NOMO-1 (cell line): Measurements from ENCODE around the gene TMEM178B.

Source experiments
- DNase-seq, 2 experiments: peaks; one replicate each; lab custom pipeline; 2025; ENCODE audit not compliant: unreplicated experiment in 2 of 2; lab: John Stamatoyannopoulos, UW

Gene TMEM178B

DNA sequence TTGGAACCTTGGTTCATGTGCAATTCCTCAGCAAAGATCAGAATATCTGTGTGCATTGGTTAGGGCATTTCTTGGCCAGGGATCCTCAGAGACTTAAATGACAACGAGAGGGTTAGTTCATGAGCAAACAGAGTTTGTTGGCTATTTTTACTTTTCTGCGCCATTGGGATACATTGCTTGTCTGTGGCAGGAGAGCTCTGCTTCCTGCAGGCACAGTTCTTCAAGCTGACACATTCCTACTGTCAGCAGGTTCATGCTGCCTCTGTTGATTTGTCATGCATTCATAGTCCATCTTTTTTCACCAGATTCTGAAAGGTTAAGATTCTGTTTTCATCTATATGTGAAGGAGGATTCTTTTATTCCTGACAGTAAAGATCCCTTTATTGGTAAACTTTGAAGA is 139.4 kb downstream of the TMEM178B start:
- no peak for DNase-seq

DNA sequence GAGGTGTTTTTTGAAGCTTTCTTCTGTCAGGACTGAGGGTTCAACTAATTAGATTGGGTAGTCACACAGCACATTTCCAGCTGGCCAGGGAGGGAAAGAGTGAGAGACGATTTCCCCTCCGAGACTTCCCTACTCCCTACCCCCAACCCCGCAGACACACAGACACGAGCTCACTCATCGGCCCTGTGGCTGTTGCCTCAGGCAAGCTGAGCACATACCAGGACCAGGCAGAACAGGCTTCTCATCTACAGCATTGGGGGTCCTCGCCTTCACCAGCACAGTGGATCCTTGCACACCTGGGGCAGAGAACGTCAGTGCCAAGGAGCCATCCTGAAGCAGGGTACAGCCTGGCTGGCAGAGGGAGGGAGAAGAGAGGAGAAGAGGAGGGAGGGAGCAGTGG is 144.1 kb downstream of the TMEM178B start:
- no peak for DNase-seq

DNA sequence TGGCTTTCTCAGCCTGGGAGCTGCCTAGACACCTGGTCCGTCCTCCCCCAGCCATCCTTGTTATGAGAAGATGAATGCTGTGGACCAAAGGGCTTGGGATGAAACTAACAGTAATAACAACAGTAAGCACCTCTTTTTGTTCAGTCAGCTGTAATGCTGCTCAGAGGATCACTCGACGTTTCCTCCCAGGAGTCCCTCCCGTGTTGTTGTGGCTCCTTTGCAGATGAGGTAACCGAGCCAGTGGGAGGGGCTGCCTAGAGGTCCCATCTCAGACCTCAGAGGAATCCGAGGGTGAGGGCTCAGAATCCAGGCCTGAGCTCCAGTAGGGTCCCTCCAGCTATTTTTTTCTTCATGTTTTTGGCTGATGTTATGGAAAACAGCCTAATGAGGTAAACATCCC is 145.1 kb downstream of the TMEM178B start:
- no peak for DNase-seq

DNA sequence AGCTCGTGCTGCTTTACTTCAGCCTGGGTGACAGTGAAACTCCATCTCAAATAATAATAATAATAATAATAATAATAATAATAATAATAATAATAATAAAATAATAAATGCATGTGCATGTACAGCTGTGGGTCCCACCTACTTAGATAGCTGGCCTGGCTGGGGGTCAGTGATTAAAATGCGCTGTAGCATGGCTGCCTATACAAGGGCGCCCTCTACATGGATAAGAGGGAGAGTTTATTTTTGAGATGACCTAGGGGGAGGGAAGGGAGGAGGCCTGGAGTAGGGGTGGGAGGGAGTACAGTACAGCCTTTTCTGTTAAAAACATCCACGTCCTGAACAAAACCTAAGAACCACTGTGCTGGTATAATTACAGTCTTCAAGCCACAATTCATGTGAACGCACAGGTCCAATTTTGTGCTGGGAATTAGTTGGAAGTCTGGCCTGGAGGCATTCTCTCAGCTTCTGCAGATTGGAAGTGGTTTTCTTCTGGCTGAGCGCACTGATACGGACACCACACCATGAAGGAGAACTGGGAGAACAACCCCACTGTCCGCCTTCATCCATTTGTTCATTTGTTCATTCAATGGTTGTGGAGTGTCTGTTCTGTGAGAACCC is 146.5 kb downstream of the TMEM178B start:
- no peak for DNase-seq

DNA sequence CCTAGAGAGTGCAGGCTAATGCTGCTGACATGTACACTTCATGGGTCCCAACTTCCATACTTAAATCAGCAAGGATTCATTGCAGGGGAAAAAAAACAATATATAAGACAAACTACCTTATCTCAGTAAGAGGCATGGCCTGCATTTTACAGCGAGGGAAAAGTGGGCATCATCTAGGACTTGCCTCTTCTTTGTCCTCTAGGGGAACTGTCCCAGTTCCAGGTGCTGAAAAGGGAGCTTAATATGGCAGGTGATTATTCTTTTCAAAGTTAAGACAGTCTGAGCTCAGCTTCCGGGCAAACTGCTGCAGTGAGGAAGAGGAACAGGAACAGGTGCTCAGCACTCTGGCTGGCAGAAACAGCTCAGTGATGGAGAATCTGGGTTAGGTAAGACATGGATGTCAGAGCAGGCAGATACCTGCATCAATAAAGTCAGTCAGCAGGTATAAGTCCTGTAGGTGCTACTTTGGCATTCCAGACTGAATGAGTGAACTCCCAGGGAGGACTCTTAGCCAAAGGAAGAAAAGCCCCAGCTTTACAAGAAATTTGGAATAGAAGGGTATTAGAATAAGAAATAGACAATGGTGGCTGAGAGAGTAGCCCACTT is 147.2 kb downstream of the TMEM178B start:
- no peak for DNase-seq

DNA sequence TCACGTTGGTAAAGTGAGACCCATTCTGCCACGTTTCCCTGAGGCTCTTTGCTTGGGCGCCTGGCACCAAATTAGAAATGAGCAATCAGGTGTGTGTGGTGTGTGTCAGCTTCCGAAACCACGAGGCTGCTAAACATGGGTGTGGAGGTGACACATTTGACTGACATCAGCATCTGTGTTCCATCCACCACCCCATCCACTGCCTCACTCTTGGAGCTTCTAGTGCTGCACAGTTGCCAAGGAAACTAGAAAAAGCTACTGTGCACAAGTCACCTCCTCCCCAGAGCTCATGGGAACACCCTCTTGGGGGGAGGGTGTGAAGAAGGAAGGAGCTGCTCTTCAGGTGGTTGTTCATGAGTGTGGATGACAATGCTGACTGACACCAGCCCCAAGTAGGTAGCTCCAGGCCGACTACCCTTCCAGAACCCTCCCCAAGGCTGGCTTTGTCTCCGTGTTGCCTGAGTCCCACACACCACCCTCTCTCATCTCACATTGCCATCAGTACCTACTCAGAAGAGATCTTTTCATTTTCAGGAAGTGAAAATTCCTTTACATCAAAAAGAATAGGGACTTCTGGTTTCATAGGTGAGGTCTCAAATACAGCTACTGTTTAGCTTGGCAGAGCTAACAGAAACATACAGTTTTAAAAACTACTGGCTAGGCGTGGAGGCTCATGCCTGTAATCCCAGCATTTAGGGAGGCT is 152.2 kb downstream of the TMEM178B start:
- no peak for DNase-seq

DNA sequence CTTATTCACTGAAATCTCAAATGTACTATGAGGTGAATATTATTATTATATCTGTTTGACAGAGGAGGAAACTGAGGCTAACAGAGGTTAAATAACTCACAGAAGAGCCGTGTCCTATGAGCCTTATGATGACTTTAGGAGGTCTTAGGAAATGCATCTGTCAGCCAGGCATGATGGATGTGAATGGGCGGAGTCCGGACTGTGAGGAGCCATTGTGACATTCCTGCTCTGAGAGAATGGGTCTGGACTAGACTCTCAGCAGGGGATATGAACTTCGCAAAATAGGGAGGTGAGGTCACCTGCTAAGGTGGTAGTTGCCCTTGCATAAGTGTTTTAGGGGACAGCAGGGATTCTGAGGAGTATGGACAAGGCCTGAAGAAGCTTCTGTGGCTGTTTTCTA is 153.6 kb downstream of the TMEM178B start:
- no peak for DNase-seq

DNA sequence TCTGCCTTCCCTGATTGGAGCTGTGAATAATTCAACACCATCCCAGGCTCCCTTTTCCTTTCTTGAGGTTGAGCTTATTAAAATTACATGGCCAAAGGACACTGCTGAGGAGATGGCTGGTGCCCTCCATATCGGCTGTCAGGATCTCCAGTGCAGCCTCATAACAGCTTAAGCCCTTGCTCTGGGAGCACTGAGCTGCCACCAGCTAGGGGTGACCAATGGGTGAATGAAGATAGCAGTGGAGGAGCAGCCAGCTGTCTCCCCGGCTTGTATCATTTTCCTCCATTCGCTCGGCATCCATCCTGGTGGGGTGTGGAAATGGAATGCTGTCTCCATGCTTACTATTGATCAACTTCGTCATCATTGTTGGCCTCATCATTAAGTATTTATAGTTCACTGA is 154.6 kb downstream of the TMEM178B start:
- no peak for DNase-seq

DNA sequence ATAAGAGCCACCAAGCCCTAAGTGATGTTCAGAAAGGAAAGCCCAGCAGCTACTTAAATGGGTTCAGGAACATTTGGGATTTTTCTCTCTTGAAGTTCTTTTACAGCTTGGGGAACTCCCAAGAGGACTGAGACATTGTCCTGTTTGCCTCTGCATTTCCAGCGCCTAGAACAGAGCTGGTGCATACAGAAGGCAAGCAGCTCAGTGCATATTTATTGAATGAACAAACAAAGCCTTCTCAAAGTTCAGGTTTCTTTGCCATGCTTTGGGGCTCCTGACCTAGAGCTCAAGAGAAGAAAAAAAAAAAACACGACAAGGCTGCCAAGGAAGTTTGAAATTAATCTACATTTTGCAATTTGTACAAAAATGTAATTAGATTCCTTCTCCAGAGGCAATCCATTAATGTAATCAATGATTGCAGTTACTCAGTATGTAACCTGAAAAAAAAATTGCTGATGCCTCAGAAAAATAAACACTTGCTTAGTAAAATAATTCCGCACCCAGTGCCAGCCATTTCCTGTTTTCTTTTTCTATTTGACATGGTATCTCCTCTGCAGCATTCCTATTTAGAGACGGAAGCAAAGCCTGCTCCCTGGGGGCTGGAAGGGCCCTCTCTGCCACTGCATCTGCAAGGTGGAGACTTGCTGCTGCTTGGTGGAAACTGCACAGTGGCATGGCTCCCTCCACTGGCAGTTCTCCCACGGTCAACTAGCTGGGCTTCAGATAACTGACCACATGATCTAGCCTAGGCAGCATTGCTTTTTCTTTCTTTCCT is 157.3 kb downstream of the TMEM178B start:
- DNase-seq = no peak

DNA sequence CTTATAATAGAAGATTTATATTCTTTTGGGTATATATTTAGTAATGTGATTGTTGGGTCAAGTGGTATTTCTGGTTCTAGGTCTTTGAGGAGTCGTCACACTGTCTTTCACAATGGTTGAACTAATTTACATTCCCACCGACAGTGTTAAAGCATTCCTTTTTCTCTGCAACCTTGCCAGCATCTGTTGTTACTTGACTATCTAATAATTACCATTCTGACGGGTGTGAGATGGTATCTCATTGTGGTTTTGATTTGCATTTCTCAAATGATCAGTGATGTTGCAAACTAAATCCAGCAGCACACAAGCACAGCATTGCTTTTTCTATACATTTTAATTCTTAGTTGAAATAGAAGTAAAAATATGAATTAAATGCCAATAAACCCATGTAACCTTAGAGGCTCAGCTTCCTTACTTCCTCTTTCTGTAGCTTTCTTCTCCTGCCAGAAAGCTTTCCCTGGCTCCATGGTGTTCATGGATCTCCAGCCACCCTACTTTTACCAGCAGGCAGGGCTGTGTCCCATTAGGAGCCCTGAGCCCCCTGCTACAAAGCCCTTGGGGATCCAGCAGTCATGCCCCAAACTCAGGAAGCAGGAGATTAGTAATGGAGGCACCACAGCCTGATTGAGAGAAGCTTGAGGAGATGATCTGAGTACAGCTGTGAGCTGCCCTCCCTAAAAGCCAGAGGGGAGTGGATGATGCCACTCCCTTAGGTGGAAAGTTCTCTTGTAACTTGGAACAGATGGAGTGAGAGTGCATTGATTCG is 158.6 kb downstream of the TMEM178B start:
- DNase-seq = no peak

DNA sequence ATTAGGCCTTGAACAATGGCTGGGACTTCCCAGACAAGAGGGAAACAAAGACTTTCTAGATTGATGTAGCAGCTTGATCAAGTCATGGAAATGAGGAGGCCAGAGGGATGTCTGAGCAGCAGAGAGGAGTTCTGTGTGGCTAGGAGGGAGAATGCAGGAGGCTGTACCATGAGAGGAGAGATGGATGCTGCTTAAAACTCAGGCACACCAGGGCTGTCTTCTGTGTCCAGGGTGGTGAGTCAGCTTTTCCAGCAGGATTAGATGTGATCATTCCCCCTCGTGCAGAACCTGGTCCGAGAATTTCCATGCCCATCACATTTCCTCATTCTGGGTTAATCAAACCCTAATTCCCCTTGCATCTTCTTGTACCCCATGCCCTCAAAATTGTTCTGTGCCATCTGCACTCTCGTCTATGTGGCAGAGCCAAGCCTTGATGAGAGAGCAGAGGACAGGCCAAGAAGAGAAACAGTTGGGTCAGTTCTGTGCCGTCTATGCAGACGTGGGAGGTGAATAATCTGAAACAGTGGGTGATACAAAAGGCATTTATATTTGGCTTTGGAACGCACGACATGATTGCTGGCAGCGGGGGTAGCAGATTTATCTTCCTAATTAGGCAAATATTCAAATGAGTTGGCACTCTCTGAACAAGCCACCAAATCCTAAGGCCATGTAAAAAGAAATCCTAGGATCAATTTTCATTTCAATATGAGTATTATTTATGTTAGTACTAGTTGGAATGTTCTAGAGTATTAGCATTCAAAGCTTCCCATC is 160.7 kb downstream of the TMEM178B start:
- DNase-seq = no peak

DNA sequence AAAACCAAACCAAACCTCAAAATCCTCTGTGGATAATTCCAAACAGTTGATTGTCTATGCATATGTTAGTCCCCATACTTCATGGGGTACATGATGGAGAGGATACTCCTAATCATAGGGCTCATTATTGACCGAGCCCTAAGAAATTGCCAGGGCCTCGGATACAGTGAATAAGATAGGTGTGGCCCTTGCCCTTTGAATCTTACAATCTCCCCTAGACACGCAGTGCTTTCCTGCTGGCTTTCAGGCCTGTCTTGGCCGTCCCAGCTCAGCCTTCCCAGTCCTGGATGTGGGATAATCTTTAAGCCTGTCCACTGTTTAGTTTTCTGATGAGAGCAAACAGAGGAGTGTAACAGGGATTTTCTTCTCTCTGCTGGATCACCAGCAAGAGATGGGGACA is 161.8 kb downstream of the TMEM178B start:
- no peak for DNase-seq

DNA sequence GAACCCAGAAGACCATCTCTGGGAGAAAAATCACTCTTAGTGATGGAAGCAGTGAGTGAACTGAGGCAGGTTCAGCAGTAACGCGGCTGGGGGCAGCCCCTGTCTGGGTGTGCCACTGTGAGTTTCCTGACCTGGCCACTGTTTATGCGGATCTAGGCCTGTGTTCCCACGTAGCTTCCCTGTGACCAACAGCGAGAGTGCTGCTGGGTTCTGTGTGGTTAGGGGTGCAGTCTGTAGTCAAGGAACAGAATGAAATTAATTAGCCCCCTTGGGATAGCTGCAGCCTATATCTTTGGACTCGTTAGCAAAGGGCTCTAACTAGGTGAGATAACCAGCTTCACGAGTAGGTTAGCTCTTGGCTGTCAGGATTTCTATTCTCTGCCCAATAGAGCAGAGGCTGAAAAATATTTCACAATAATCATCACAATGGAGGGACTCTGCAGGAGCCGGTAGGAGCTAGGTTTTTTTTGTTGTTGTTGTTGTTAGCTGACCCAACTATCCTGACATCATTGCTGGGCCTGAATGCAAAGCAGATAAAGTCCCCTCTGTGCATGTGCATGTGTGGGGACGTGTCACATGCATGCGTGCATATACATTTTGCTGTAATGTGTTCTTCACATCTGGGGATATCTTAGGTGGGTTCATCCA is 164.9 kb downstream of the TMEM178B start:
- no peak for DNase-seq

DNA sequence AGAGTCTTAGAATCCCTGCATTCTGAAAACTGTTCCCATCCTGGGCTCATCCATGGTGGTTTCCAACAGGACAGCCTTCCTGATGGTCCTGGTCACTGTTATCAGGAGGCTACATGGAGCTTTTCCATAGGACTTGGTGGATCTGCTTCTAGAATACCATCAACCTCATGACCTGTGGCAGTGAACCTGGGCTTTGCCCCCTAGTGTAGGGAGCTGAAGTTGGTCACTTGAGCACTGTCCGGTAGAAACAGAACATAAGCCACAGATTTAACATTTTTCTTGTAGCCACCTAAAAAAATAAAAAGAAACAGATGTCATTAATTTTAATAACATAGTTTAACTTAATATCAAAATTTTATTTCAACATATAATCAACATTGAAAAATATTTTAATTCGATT is 165.8 kb downstream of the TMEM178B start:
- no peak for DNase-seq

DNA sequence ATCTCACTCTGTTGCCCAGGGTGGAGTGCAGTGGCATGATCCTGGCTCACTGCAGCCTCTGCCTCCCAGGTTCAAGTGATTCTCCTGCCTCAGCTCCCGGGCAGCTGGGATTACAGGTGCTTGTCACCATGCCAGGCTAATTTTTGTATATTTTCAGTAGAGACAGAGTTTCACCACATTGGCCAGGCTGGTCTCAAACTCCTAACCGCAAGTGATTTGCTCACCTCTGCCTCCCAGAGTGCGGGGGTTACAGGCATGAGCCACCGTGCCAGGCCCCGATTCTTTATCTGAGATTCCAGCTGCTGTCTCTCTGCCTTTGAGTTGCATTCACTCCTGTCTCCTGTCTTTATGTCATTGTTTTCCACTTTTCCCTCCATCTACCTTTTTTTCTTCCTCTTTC is 168.7 kb downstream of the TMEM178B start:
- DNase-seq = no peak

DNA sequence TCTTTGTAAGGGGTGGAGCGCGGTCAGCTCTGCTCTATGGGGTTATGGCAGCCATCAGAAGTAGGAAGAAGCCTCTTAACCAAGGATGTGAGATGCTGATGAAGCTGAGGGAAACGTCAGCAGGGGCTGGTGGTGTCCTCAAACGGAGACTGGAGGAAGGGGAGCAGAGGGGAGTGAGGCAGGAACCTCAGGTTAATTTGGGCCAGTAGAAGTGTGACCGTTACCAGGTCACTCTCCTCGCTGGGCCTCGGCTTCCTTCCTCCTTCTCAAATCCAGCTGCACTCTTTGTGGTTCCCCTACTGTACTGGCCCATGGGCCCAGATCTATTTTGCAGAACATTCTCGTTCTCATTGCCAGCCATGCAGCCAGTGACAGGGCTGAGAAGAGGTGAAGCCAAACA is 169.5 kb downstream of the TMEM178B start:
- no peak for DNase-seq

DNA sequence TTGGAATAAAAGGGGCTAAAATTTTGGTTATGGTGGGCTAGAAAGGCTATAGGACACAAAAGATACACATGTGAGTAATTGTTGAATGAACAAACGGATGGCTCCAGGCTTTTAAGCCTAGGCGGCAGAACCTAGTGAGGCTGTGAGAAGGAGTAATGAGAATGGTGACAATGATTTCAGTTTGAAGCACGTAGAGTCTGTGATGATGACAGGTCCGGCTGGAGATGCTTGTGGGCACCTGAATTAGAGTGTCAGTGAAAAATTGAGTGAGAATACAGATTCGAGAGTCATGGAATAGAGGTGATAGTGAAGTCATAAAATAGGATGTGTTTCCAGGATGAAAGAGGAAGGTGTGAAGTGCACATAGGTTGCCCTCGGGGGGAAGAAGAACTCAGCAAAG is 170.6 kb downstream of the TMEM178B start:
- DNase-seq = no peak

DNA sequence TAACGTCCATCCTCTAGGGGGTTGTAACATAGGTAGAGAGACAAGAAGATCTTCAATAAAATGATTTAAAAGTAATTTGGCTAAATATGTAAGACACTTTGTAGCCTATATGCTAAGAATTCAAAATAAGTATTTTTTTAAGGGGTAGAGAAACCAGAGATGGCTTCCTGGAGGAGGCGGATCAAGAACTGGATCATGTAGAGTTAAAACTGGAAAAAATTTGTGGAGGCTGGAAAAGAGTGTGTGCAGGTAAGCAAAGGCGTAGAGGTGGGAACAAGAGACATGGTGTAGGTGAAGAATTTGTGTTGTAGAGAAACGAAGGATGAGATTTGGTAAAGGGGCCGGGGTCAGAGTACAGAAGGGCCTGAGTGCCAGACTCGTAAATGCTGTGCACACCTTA is 172.6 kb downstream of the TMEM178B start:
- DNase-seq = no peak

DNA sequence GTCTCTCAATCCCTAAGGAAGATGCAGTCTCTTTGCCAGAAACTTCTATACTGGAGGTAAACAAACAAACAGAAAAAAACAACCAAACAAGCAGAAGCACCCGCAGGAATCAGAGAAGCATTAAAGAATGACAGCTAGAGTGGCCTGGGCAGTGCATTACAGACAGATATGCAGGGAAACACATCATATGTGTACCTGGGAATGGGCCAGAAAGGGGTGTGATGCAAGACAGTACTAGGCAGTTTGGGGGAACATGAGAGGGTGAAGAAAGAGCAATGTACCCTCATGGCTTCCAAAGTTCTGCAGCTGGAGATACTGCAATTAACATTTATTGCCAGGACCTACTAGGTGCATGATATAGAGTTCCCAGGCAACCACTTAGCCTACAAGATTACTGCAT is 177.3 kb downstream of the TMEM178B start:
- DNase-seq = no peak

DNA sequence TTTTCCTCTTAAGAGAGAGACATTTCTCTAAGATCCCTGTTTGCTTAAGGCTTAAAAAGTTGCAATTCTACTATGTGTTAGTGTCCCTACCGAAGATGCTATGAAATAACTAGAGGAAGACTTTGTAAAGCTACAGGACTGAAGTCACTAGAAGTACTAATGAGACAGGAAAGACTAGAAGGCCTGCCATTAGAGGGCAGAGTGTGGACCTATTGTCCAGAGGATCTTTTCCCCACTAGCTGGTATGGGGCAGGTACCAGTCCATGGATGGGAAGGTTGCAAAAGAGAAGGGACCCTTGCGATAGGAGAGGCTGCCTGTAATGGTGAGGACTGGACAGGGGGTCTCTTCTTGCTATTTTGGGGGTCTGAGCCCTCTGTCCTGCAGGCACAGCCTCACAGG is 178.1 kb downstream of the TMEM178B start:
- no peak for DNase-seq
